Sigmoid colon (tissue), 7 donors: ENCODE data around the gene DCDC1. TPM values are rescaled to one million over a fixed set of nuclear protein-coding genes. Genes with fewer than 3 reads are reported as not detected.

Experiments used
- DNase-seq: peaks from one replicate; pipeline ENCODE4 v3.0.0-alpha.2; 2019
- H3K27ac ChIP-seq, 4 donors: fragments of 200-600 bp; sonication (generic); one replicate each; pipeline ENCODE4 v1.5.1; 2016 to 2019; ENCODE audit warnings: mild to moderate bottlenecking in 1 of 4
- H3K27me3 ChIP-seq, 3 donors: fragments of 200-600 bp; sonication (generic); one replicate each; pipeline ENCODE4 v1.5.1; 2019; ENCODE audit warnings: mild to moderate bottlenecking in 1 of 3
- H3K36me3 ChIP-seq, 4 donors: fragments of 200-600 bp; sonication (generic); one replicate each; pipeline ENCODE4 v1.5.1; 2016 to 2019
- H3K4me1 ChIP-seq, 4 donors: fragments of 200-600 bp; sonication (generic); one replicate each; pipeline ENCODE4 v1.5.1; 2017 to 2019
- H3K4me3 ChIP-seq, 4 donors: fragments of 200-600 bp; sonication (generic); one replicate each; pipeline ENCODE4 v1.5.1; 2017 to 2019; ENCODE audit warnings: mild to moderate bottlenecking in 2 of 4, moderate library complexity in 1 of 4
- H3K9me3 ChIP-seq, 4 donors: fragments of 200-600 bp in 3 of 4; sonication (generic) in 3 of 4; one replicate each; pipeline versions ENCODE4 v1.5.1 to v1.6.1; 2013 to 2019
- EP300 ChIP-seq, 4 donors: sonication (generic); formaldehyde crosslinking; IDR thresholded peaks; one replicate each; pipeline ENCODE4 v1.6.1; 2017; ENCODE audit warnings: antibody characterized with exemption in 4 of 4
- POLR2A ChIP-seq, 2 donors: fragments of 450-650 bp; IDR thresholded peaks; one replicate each; pipeline ENCODE4 v1.6.1; 2016; ENCODE audit warnings: antibody characterized with exemption in 2 of 2, mild to moderate bottlenecking in 2 of 2, moderate library complexity in 2 of 2
- POLR2AphosphoS5 ChIP-seq, 4 donors: sonication (generic); formaldehyde crosslinking; IDR thresholded peaks; one replicate each; pipeline ENCODE4 v1.6.1; 2017; ENCODE audit warnings: antibody characterized with exemption in 4 of 4
- WGBS, 2 donors: extraction: QIAGEN DNeasy Blood & Tissue Kit; methylation state at CpG; one replicate each; pipeline ENCODE4 v1.1.7; 2013; 5-methylcytosine and 5-hydroxymethylcytosine counted together
- intact Hi-C: fragments of 100-400 bp; cut with DNase I; formaldehyde crosslinking; loops from one replicate; pipeline ENCODE4 v1.15.1; 2023
- polyA plus RNA-seq, 3 donors: library from polyadenylated mRNA; stranded (reverse); fragments of 200-250 nt; gene quantifications; one replicate each; pipeline ENCODE4 v1.2.3, GENCODE V29; 2013
- total RNA-seq, 4 donors: library from RNA; depleted of rRNA; stranded (reverse); fragments of >200 nt; gene quantifications; one replicate each; pipeline ENCODE4 v1.1.0, GENCODE V29; 2016
- TF ChIP-seq, protein P1 (sequence below), 4 experiments: fragments of 450-650 bp in 3 of 4; fragments of 200-600 bp in 1 of 4; IDR thresholded peaks; one replicate each; pipeline ENCODE4 v1.5.1; 2016 to 2019; ENCODE audit warnings: antibody characterized with exemption in 4 of 4, mild to moderate bottlenecking in 3 of 4, moderate library complexity in 2 of 4
- donor health status: healthy with polysubstance abuse.
- donor health status: Bipolar disorder and iron deficiency.
- donor health status: healthy.

The DCDC1 gene
- total and polyA plus RNA-seq, 7 donors, result 0.06 to 1.1 (median 0.30) TPM; not detected in 3

DNA sequence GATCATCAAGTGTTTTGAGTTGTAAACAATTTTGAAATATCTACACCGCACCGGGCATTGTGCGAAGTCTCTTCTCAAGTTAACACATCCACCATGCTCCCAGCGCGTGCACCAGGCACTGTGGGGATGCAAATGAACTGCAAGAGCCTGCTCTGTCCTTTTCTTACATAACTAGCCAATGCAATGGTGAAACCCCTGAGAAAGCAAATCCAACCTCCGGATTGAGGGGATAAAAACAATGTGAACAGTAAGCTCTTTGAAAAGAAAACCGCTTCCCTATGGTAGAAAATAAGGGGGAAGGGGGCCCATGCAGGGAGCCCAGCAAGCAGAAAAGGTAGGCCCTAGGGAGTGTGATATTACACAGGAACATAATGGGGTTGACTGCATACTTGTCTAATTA is 508.5 kb downstream of the DCDC1 start:
- 78 to 85% methylated on average over 7 of the region's 7 CpGs for WGBS, 2 donors
- Histone ChIP-seq H3K27me3 (no peaks in the 10 kb centered on the region), H3K4me1 (no peaks in the 10 kb centered on the region), H3K27ac (no peak overlapping the region), H3K9me3 (no peaks in the 10 kb centered on the region), H3K36me3 (no peaks in the 10 kb centered on the region), H3K4me3 (no peak overlapping the region)
- no peak for DNase-seq
- intact Hi-C loops, result no loop called here
- TF ChIP-seq POLR2AphosphoS5 (IDR thresholded peaks at IDR 0.05), result no peak
- TF ChIP-seq, protein P1, sequence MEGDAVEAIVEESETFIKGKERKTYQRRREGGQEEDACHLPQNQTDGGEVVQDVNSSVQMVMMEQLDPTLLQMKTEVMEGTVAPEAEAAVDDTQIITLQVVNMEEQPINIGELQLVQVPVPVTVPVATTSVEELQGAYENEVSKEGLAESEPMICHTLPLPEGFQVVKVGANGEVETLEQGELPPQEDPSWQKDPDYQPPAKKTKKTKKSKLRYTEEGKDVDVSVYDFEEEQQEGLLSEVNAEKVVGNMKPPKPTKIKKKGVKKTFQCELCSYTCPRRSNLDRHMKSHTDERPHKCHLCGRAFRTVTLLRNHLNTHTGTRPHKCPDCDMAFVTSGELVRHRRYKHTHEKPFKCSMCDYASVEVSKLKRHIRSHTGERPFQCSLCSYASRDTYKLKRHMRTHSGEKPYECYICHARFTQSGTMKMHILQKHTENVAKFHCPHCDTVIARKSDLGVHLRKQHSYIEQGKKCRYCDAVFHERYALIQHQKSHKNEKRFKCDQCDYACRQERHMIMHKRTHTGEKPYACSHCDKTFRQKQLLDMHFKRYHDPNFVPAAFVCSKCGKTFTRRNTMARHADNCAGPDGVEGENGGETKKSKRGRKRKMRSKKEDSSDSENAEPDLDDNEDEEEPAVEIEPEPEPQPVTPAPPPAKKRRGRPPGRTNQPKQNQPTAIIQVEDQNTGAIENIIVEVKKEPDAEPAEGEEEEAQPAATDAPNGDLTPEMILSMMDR (IDR thresholded peaks at IDR 0.05), result no peak
- no peak for TF ChIP-seq EP300 (IDR thresholded peaks at IDR 0.05)
- TF ChIP-seq POLR2A (IDR thresholded peaks at IDR 0.05), result no peak

DNA sequence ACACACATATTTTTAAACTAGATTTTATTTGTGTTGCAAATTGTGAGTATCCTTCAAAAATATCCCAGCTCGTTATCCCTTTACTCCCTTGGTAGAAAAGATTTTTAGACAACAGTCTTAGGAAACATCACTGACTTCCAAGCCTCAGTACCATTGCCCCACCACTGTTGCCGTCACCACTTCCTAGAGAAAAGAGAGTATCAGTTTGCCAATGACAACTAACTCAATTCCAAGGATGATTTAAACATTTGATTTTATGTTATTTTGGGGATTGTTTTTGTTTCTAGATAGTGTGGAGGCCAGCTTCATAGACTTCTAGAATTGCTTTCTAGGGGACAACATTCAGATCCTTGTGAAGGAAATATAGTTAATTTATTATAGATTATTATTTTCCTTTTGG is 509.4 kb downstream of the DCDC1 start:
- TF ChIP-seq EP300 (IDR thresholded peaks at IDR 0.05) (no peak), POLR2A (IDR thresholded peaks at IDR 0.05) (no peak)
- TF ChIP-seq, protein P1 (IDR thresholded peaks at IDR 0.05), result no peak
- WGBS, 2 donors, result 82 to 85% methylated on average over 2 of the region's 2 CpGs

DNA sequence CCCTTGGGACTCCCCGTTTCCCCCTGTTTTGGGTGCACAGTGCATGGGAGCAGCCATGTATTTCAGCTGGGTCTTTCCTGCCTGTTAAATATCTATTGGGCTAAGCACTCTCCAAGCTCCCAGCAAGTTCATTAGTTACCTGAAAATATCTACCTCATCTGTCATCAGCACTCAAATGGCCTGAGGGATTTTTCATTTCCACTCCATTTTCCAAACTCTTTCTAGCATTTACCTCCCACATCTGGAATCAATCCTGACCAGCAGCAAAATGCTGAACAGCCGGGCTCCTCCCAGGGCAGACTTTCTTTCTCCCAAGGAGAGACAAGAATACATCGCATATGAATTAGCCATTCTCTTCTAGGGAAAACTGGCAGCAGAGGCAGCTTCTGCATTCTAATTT is 509.9 kb downstream of the DCDC1 start:
- TF ChIP-seq EP300 (IDR thresholded peaks at IDR 0.05) (no peak), POLR2AphosphoS5 (IDR thresholded peaks at IDR 0.05) (no peak), POLR2A (IDR thresholded peaks at IDR 0.05) (no peak)
- TF ChIP-seq, protein P1 (IDR thresholded peaks at IDR 0.05), result no peak
- intact Hi-C loops, result loop anchor here (5.0 kb wide), 1 partner anchor 412 kb away; no protein-coding TSS in a partner anchor
- no peaks in the 10 kb centered on the region for H3K36me3 ChIP-seq
- WGBS, 2 donors, result 80 to 84% methylated on average over 3 of the region's 3 CpGs
- H3K27me3 ChIP-seq, result no peaks in the 10 kb centered on the region
- no peaks in the 10 kb centered on the region for H3K4me1 ChIP-seq
- no peak overlapping the region for H3K4me3 ChIP-seq
- no peaks in the 10 kb centered on the region for H3K9me3 ChIP-seq
- H3K27ac ChIP-seq, result no peak overlapping the region
- DNase-seq, result no peak

More for the DNA sequence above, 509.4 kb downstream of the DCDC1 start:
- Histone ChIP-seq H3K36me3 (no peaks in the 10 kb centered on the region), H3K9me3 (no peaks in the 10 kb centered on the region), H3K27ac (no peak overlapping the region), H3K4me1 (no peaks in the 10 kb centered on the region), H3K27me3 (no peaks in the 10 kb centered on the region), H3K4me3 (no peak overlapping the region)
- intact Hi-C loops, result no loop called here
- no peak for DNase-seq

DNA sequence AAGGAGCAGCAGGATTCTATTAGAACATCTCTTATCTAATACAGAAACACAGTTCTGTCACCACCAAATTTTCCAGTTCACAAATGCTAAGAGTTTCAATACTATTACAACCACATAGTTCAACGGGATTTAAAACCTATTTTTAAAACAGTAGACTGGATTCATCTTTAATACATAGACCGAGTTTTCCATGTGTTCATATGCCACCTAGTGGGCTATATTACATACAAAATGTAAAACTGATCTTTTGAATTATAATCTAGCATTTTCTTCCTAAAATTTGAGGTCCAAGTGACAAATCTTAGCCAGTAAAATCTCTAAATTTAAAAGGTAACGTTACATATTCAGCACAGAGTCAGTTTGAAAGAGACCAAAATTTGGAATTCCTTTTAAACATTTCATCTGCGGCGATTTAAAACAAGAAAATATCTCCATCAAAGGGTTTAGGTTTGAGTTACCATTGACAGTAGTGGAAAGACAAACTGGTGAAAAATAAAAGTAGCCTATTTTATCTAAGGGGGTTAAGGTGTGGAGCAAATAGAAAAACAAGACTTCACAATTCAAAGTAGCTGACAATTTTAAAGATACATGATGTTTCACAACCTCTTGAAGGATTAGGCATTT is 514.0 kb downstream of the DCDC1 start:
- Histone ChIP-seq H3K27me3 (no peaks in the 10 kb centered on the region), H3K36me3 (no peaks in the 10 kb centered on the region), H3K4me3 (no peak overlapping the region), H3K9me3 (no peaks in the 10 kb centered on the region), H3K4me1 (no peaks in the 10 kb centered on the region), H3K27ac (no peak overlapping the region)
- TF ChIP-seq POLR2A (IDR thresholded peaks at IDR 0.05) (no peak), EP300 (IDR thresholded peaks at IDR 0.05) (no peak), POLR2AphosphoS5 (IDR thresholded peaks at IDR 0.05) (no peak)
- TF ChIP-seq, protein P1 (IDR thresholded peaks at IDR 0.05), result peak in 3 of 4 experiments; percentile 12 to 52 (median 17)
- DNase-seq, result no peak
- intact Hi-C loops, result loop anchor here (1.0 to 5.0 kb wide), 2 partner anchors 408 to 509 kb away; no protein-coding TSS in a partner anchor
- WGBS, 2 donors, result 49 to 57% methylated on average over 5 of the region's 5 CpGs

DNA sequence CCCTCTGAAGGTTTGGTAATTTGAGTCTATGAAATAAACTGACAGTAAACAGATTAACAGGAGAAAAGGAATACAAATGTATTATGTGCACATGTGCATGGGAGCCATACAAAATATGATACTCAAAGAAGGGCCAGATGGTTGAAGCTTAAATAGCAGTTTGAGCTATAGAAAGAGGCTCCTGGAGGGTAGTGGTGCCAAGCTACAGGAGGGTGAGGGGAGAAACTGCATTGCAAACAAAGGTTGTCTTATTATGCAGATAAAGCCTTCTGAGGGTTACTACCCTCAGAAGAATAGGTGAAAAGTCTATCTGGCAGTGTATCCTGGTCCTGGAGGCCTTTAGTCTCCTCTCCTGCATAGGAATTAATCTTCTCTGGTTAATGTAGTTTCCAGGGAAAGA is 516.1 kb downstream of the DCDC1 start:
- no peak overlapping the region for H3K27ac ChIP-seq
- DNase-seq, result no peak
- no peaks in the 10 kb centered on the region for H3K36me3 ChIP-seq
- H3K4me3 ChIP-seq, result no peak overlapping the region
- no peaks in the 10 kb centered on the region for H3K27me3 ChIP-seq
- H3K4me1 ChIP-seq, result no peaks in the 10 kb centered on the region
- no peaks in the 10 kb centered on the region for H3K9me3 ChIP-seq
- intact Hi-C loops, result no loop called here
- TF ChIP-seq, protein P1 (IDR thresholded peaks at IDR 0.05), result no peak
- no peak for TF ChIP-seq POLR2A (IDR thresholded peaks at IDR 0.05)
- TF ChIP-seq EP300 (IDR thresholded peaks at IDR 0.05), result no peak
- TF ChIP-seq POLR2AphosphoS5 (IDR thresholded peaks at IDR 0.05), result no peak
